IPS DF 6.9 (cell line): Measurements from ENCODE around the gene MATN1.

Experiments
- DNase-seq: peaks from one replicate; pipeline ENCODE4 v3.0.0-alpha.2; 2013; ENCODE audit warnings: low read depth, low spot score
- H3K27ac ChIP-seq: one replicate; pipeline ENCODE4 v1.5.1; 2013; ENCODE audit warnings: low read length, control low read depth
- H3K27me3 ChIP-seq: 2 replicates; pipeline ENCODE4 v1.6.1; 2013; ENCODE audit warnings: mild to moderate bottlenecking, low read length; ENCODE audit not compliant: control insufficient read depth, insufficient read depth
- H3K36me3 ChIP-seq: 2 replicates; pipeline ENCODE4 v1.6.1; 2013; ENCODE audit warnings: low read length; ENCODE audit not compliant: control insufficient read depth, insufficient read depth
- H3K4me1 ChIP-seq: 2 replicates; pipeline ENCODE4 v1.6.1; 2013; ENCODE audit warnings: low read length; ENCODE audit not compliant: control insufficient read depth, insufficient read depth
- H3K4me3 ChIP-seq: 2 replicates; pipeline ENCODE4 v1.5.1; 2013; ENCODE audit warnings: mild to moderate bottlenecking, low read length
- H3K9me3 ChIP-seq: 2 replicates; pipeline ENCODE4 v1.6.1; 2013; ENCODE audit warnings: low read length, inconsistent platforms; ENCODE audit not compliant: control insufficient read depth, insufficient read depth
- WGBS: extraction: QIAGEN DNeasy Blood & Tissue Kit; methylation state at CpG from one replicate; pipeline ENCODE4 v1.1.7; 2013; ENCODE audit warnings: mixed read lengths, missing lambda C conversion rate; ENCODE audit not compliant: insufficient read length, insufficient coverage; 5-methylcytosine and 5-hydroxymethylcytosine counted together

The MATN1 gene

GRCh38 chr1:30737357-30738039 lies 14.1 kb upstream of the MATN1 start:
- no peaks in the 10 kb centered on the region for H3K27me3 ChIP-seq
- no peaks in the 10 kb centered on the region for H3K36me3 ChIP-seq
- no peak overlapping the region for H3K27ac ChIP-seq
- WGBS: no CpG with 5 or more reads among the region's 14 CpGs
- H3K4me3 ChIP-seq: no peak overlapping the region
- DNase-seq: no peak
- H3K9me3 ChIP-seq: no peaks in the 10 kb centered on the region
- peaks cover under 1% of the 10 kb centered on the region; the same call in 1 of the 2 replicates for H3K4me1 ChIP-seq

GRCh38 chr1:30735668-30736498 lies 12.5 kb upstream of the MATN1 start:
- H3K36me3 ChIP-seq: no peaks in the 10 kb centered on the region

GRCh38 chr1:30735124-30735523 lies 11.7 kb upstream of the MATN1 start:
- Histone ChIP-seq H3K36me3 (no peaks in the 10 kb centered on the region), H3K9me3 (no peaks in the 10 kb centered on the region), H3K27ac (no peak overlapping the region), H3K27me3 (no peaks in the 10 kb centered on the region), H3K4me1 (peaks cover 2% of the 10 kb centered on the region; the same call in 1 of the 2 replicates), H3K4me3 (no peak overlapping the region)
- WGBS: no CpG with 5 or more reads among the region's 6 CpGs
- DNase-seq: no peak

More at GRCh38 chr1:30735668-30736498, 12.5 kb upstream of the MATN1 start:
- no peak overlapping the region for H3K27ac ChIP-seq
- no peaks in the 10 kb centered on the region for H3K9me3 ChIP-seq
- peaks cover 2% of the 10 kb centered on the region; the same call in 1 of the 2 replicates for H3K4me1 ChIP-seq
- no peak for DNase-seq
- H3K4me3 ChIP-seq: no peak overlapping the region
- WGBS: no CpG with 5 or more reads among the region's 6 CpGs
- no peaks in the 10 kb centered on the region for H3K27me3 ChIP-seq

- Histone ChIP-seq H3K4me1 (peaks cover 2% of the 10 kb centered on the region; the same call in 1 of the 2 replicates), H3K4me3 (no peak overlapping the region), H3K27ac (no peak overlapping the region), H3K27me3 (no peaks in the 10 kb centered on the region), H3K36me3 (no peaks in the 10 kb centered on the region), H3K9me3 (no peaks in the 10 kb centered on the region)
- no peak for DNase-seq
- WGBS: no CpG with 5 or more reads among the region's 4 CpGs
Measured at GRCh38 chr1:30734580-30734979, 11.2 kb upstream of the MATN1 start.

- Histone ChIP-seq H3K36me3 (no peaks in the 10 kb centered on the region), H3K9me3 (no peaks in the 10 kb centered on the region), H3K27ac (no peak overlapping the region), H3K4me3 (no peak overlapping the region), H3K4me1 (peaks cover 2% of the 10 kb centered on the region; the same call in 1 of the 2 replicates), H3K27me3 (no peaks in the 10 kb centered on the region)
- no CpG with 5 or more reads among the region's 4 CpGs for WGBS
- DNase-seq: no peak
Measured at GRCh38 chr1:30734106-30734505, 10.7 kb upstream of the MATN1 start.

GRCh38 chr1:30733493-30733892 lies 10.1 kb upstream of the MATN1 start:
- peaks cover 2% of the 10 kb centered on the region; the same call in 1 of the 2 replicates for H3K4me1 ChIP-seq
- no peak overlapping the region for H3K27ac ChIP-seq
- H3K27me3 ChIP-seq: no peaks in the 10 kb centered on the region
- no peak overlapping the region for H3K4me3 ChIP-seq
- no peaks in the 10 kb centered on the region for H3K9me3 ChIP-seq
- WGBS: no CpG with 5 or more reads among the region's 8 CpGs
- DNase-seq: no peak
- no peaks in the 10 kb centered on the region for H3K36me3 ChIP-seq

GRCh38 chr1:30732277-30732996 lies 9.1 kb upstream of the MATN1 start:
- WGBS: no CpG with 5 or more reads among the region's 10 CpGs
- Histone ChIP-seq H3K4me1 (peaks cover 6% of the 10 kb centered on the region; the same call in 1 of the 2 replicates), H3K27ac (no peak overlapping the region), H3K9me3 (no peaks in the 10 kb centered on the region), H3K4me3 (no peak overlapping the region), H3K27me3 (no peaks in the 10 kb centered on the region), H3K36me3 (no peaks in the 10 kb centered on the region)
- DNase-seq: no peak

- no peaks in the 10 kb centered on the region for H3K36me3 ChIP-seq
- no peak for DNase-seq
- peaks cover 6% of the 10 kb centered on the region; the same call in 1 of the 2 replicates for H3K4me1 ChIP-seq
- H3K9me3 ChIP-seq: no peaks in the 10 kb centered on the region
- H3K27ac ChIP-seq: no peak overlapping the region
- H3K4me3 ChIP-seq: no peak overlapping the region
- H3K27me3 ChIP-seq: no peaks in the 10 kb centered on the region
- 100% methylated on average over 2 of the region's 8 CpGs for WGBS
Measured at GRCh38 chr1:30731806-30732276, 8.5 kb upstream of the MATN1 start.

GRCh38 chr1:30731109-30731805 lies 7.9 kb upstream of the MATN1 start:
- DNase-seq: no peak
- Histone ChIP-seq H3K4me3 (no peak overlapping the region), H3K4me1 (peaks cover 6% of the 10 kb centered on the region; the same call in 1 of the 2 replicates), H3K27ac (no peak overlapping the region), H3K36me3 (no peaks in the 10 kb centered on the region), H3K9me3 (no peaks in the 10 kb centered on the region), H3K27me3 (no peaks in the 10 kb centered on the region)
- WGBS: no CpG with 5 or more reads among the region's 10 CpGs
